Measurements from ENCODE around the gene IQSEC1.

GRCh38 chr3:13105896-13106250 lies 32.6 kb upstream of the IQSEC1 start:
- TF ChIP-seq POLR2A (IDR thresholded peaks at IDR 0.05; ENCODE audit: low read depth, low read length), result no peak
- TF ChIP-seq POLR2AphosphoS5 (IDR thresholded peaks at IDR 0.05; ENCODE audit: low read depth, low read length), result no peak

Data from GM12892 (cell line).